ENCODE data around the gene C9orf72.

C9orf72 gene

GRCh38 chr9:27569406-27569805 lies 3.9 kb downstream of the C9orf72 start:
- in situ Hi-C loops (cut with MboI; ENCODE audit: low pct_unique_long_range_greater_than_20kb, low sequenced_read_pairs, unreplicated experiment) = no loop called here
- TF ChIP-seq CTCF (IDR thresholded peaks at IDR 0.05; ENCODE audit: extremely low read depth, insufficient read depth, missing control alignments) = no peak
- DNase-seq (ENCODE audit: low spot score) = no peak

- TF ChIP-seq CTCF (IDR thresholded peaks at IDR 0.05; ENCODE audit: extremely low read depth, insufficient read depth, missing control alignments) = no peak
- in situ Hi-C loops (cut with MboI; ENCODE audit: low pct_unique_long_range_greater_than_20kb, low sequenced_read_pairs, unreplicated experiment) = no loop called here
- no peak for DNase-seq (ENCODE audit: low spot score)
Observed at GRCh38 chr9:27566118-27566517, 7.2 kb downstream of the C9orf72 start.

GRCh38 chr9:27565696-27566095 lies 7.6 kb downstream of the C9orf72 start:
- in situ Hi-C loops (cut with MboI; ENCODE audit: low pct_unique_long_range_greater_than_20kb, low sequenced_read_pairs, unreplicated experiment) = no loop called here
- TF ChIP-seq CTCF (IDR thresholded peaks at IDR 0.05; ENCODE audit: extremely low read depth, insufficient read depth, missing control alignments) = no peak
- DNase-seq (ENCODE audit: low spot score) = no peak

- no peak for DNase-seq (ENCODE audit: low spot score)
- in situ Hi-C loops (cut with MboI; ENCODE audit: low pct_unique_long_range_greater_than_20kb, low sequenced_read_pairs, unreplicated experiment) = no loop called here
Observed at GRCh38 chr9:27564670-27565069, 8.6 kb downstream of the C9orf72 start.

GRCh38 chr9:27563738-27564430 lies 9.4 kb downstream of the C9orf72 start:
- no peak for DNase-seq (ENCODE audit: low spot score)
- in situ Hi-C loops (cut with MboI; ENCODE audit: low pct_unique_long_range_greater_than_20kb, low sequenced_read_pairs, unreplicated experiment) = no loop called here
- TF ChIP-seq CTCF (IDR thresholded peaks at IDR 0.05; ENCODE audit: extremely low read depth, insufficient read depth, missing control alignments) = no peak

More at GRCh38 chr9:27564670-27565069, 8.6 kb downstream of the C9orf72 start:
- TF ChIP-seq CTCF (IDR thresholded peaks at IDR 0.05; ENCODE audit: extremely low read depth, insufficient read depth, missing control alignments) = no peak

GRCh38 chr9:27561685-27562084 lies 11.6 kb downstream of the C9orf72 start:
- in situ Hi-C loops (cut with MboI; ENCODE audit: low pct_unique_long_range_greater_than_20kb, low sequenced_read_pairs, unreplicated experiment) = no loop called here
- no peak for TF ChIP-seq CTCF (IDR thresholded peaks at IDR 0.05; ENCODE audit: extremely low read depth, insufficient read depth, missing control alignments)
- DNase-seq (ENCODE audit: low spot score) = no peak

All from GM13977 (cell line).